HepG2 (cell line): ENCODE data around the gene HINT1. TPM values are rescaled to one million over a fixed set of nuclear protein-coding genes. Genes with fewer than 3 reads are reported as not detected.

Experiments used
- ARNT ChIP-seq: fragments of 450-650 bp; IDR thresholded peaks from 2 replicates; pipeline ENCODE4 v1.6.1; 2017
- FOXK2 ChIP-seq: fragments of 450-650 bp; IDR thresholded peaks from 2 replicates; pipeline ENCODE4 v1.6.1; 2016
- HMG20A ChIP-seq: IDR thresholded peaks from 2 replicates; pipeline ENCODE4 v1.6.1; 2016; ENCODE audit warnings: borderline replicate concordance
- IRX3 ChIP-seq: sonication (generic); formaldehyde crosslinking; IDR thresholded peaks from 2 replicates; pipeline ENCODE4 v1.8.1; 2023; ENCODE audit warnings: mild to moderate bottlenecking, low read depth, missing genetic modification reagents, borderline replicate concordance
- POLR2AphosphoS2 ChIP-seq: IDR thresholded peaks from 2 replicates; pipeline ENCODE4 v1.6.1; 2011; ENCODE audit warnings: low read depth, low read length, improper control_type of control experiment
- YY1 ChIP-seq: IDR thresholded peaks from 2 replicates; pipeline ENCODE4 v1.6.1; 2011; ENCODE audit warnings: low read length, low read depth, moderate library complexity, mild to moderate bottlenecking; ENCODE audit not compliant: insufficient read depth, insufficient replicate concordance
- ZIK1 ChIP-seq: sonication (generic); formaldehyde crosslinking; IDR thresholded peaks from 2 replicates; pipeline ENCODE4 v1.5.0; 2020; ENCODE audit warnings: mild to moderate bottlenecking, low read depth, missing genetic modification reagents, borderline replicate concordance
- ZKSCAN5 ChIP-seq: sonication (generic); formaldehyde crosslinking; IDR thresholded peaks from 2 replicates; pipeline ENCODE4 v1.5.1; 2020; ENCODE audit warnings: mild to moderate bottlenecking, missing genetic modification reagents
- ZNF274 ChIP-seq: sonication (generic); formaldehyde crosslinking; IDR thresholded peaks from 2 replicates; pipeline ENCODE4 v1.5.1; 2020; ENCODE audit warnings: mild to moderate bottlenecking, missing genetic modification reagents
- ZNF354B ChIP-seq: sonication (generic); formaldehyde crosslinking; IDR thresholded peaks from 2 replicates; pipeline ENCODE4 v1.8.0; 2022; ENCODE audit warnings: mild to moderate bottlenecking, missing genetic modification reagents
- ZNF382 ChIP-seq: sonication (generic); formaldehyde crosslinking; IDR thresholded peaks from 2 replicates; pipeline ENCODE4 v1.5.0; 2020; ENCODE audit warnings: missing genetic modification reagents, mild to moderate bottlenecking, borderline replicate concordance
- ZNF614 ChIP-seq: IDR thresholded peaks from 2 replicates; pipeline ENCODE4 v1.6.1; 2018; ENCODE audit warnings: missing biosample characterization, missing genetic modification reagents, inconsistent platforms, borderline replicate concordance
- ZNF616 ChIP-seq: sonication (generic); formaldehyde crosslinking; IDR thresholded peaks from 2 replicates; pipeline ENCODE4 v1.5.0; 2020; ENCODE audit warnings: low read depth, mild to moderate bottlenecking, missing genetic modification reagents
- ZNF773 ChIP-seq: sonication (generic); formaldehyde crosslinking; IDR thresholded peaks from 2 replicates; pipeline ENCODE4 v1.4.0; 2020; ENCODE audit warnings: missing genetic modification reagents, borderline replicate concordance
- ZNF781 ChIP-seq: sonication (generic); formaldehyde crosslinking; IDR thresholded peaks from 2 replicates; pipeline ENCODE4 v1.5.1; 2020; ENCODE audit warnings: borderline replicate concordance, mild to moderate bottlenecking, missing genetic modification reagents; ENCODE audit errors: not compliant biosample characterization
- polyA plus RNA-seq, 8 experiments: library from polyadenylated mRNA; depleted of rRNA in 3 of 8; stranded (reverse) in 7 of 8; unstranded in 1 of 8; fragments of >200 nt; fragmentation: Illumina TruSeq in 4 of 8; extraction: Trizol in 4 of 8; gene quantifications; 2 replicates each; pipeline versions ENCODE4 v1.2.1 to v1.2.3, GENCODE V29; 2011 to 2016; ENCODE audit warnings: low read depth in 4 of 8, missing spikeins in 1 of 8, mixed read lengths in 1 of 8; ENCODE audit not compliant: insufficient read depth in 1 of 8
- total RNA-seq, 5 experiments: library from RNA; depleted of rRNA; stranded (reverse); fragments of >200 nt; fragmentation: Illumina TruSeq; extraction: Trizol; gene quantifications; 2 replicates each; pipeline ENCODE4 v1.2.3, GENCODE V29; 2016; ENCODE audit warnings: low read depth in 1 of 5
- TF ChIP-seq, protein P1 (sequence below): sonication (generic); formaldehyde crosslinking; IDR thresholded peaks from 2 replicates; pipeline ENCODE4 v1.4.0; 2020; ENCODE audit warnings: missing genetic modification reagents
- TF ChIP-seq, protein P2 (sequence below): sonication (generic); formaldehyde crosslinking; IDR thresholded peaks from 2 replicates; pipeline ENCODE4 v1.5.0; 2020; ENCODE audit warnings: mild to moderate bottlenecking, low read depth, missing genetic modification reagents, borderline replicate concordance
- TF ChIP-seq, protein P3 (sequence below): sonication (generic); formaldehyde crosslinking; IDR thresholded peaks from 2 replicates; pipeline ENCODE4 v1.4.0; 2020; ENCODE audit warnings: missing genetic modification reagents
- TF ChIP-seq, protein P4 (sequence below): sonication (generic); formaldehyde crosslinking; IDR thresholded peaks from 2 replicates; pipeline ENCODE4 v1.5.0; 2020; ENCODE audit warnings: missing genetic modification reagents
- TF ChIP-seq, protein P5 (sequence below): sonication (generic); formaldehyde crosslinking; IDR thresholded peaks from 2 replicates; pipeline ENCODE4 v1.5.0; 2020; ENCODE audit warnings: missing genetic modification reagents
- TF ChIP-seq, protein P6 (sequence below): sonication (generic); formaldehyde crosslinking; IDR thresholded peaks from 2 replicates; pipeline ENCODE4 v1.4.0; 2020; ENCODE audit warnings: missing genetic modification reagents
- TF ChIP-seq, protein P7 (sequence below): sonication (generic); formaldehyde crosslinking; conservative IDR thresholded peaks from 2 replicates; pipeline ENCODE4 v1.8.0; 2022; ENCODE audit warnings: mild to moderate bottlenecking, moderate library complexity, missing genetic modification reagents

HINT1 gene
- total and polyA plus RNA-seq, 2 of the 13 experiments (the other 11 are each of a cell fraction or from before 2014, with no cell fraction given): 428 to 997 TPM

DNA sequence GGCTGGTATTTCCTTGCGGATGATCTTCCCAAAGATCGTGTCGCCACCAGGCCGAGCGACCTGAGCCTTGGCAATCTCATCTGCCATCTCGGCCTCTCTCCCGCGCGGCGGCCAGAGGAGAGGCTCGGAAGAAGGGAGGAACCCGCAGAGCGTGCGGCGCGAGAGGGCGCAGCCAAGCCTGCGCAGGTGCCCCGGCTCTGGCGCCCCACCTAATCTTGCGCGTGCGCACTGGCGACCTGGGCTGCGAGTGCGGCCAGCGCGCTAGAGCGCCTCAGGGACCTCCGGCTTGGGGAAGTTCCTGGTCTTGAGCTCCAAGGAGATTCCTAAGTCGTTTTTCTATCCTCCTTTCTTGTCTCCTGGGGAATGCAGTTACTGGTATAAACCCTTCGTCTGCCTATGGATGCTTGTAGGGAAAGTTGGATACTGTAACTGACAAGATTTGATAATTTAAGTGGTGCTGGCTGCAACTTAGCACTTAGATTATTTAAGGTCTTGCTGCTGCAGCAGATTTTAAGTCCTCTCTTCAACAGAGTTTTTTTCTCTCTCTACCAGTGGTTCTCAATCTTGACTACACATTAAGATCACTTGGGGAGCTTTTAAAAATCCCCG, at the start of gene HINT1 (continued):
- TF ChIP-seq ZNF616 (CRISPR knock-in tag): no peak; the same call in 1 of the 2 replicates
- TF ChIP-seq, protein P1, sequence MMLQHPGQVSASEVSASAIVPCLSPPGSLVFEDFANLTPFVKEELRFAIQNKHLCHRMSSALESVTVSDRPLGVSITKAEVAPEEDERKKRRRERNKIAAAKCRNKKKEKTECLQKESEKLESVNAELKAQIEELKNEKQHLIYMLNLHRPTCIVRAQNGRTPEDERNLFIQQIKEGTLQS (CRISPR knock-in tag): no peak
- TF ChIP-seq ZNF382 (CRISPR knock-in tag): no peak
- no peak for TF ChIP-seq ARNT
- TF ChIP-seq ZKSCAN5 (CRISPR knock-in tag): 0 out of 2 replicates have a peak, but pooled peaks have one; percentile 34
- TF ChIP-seq, protein P2, sequence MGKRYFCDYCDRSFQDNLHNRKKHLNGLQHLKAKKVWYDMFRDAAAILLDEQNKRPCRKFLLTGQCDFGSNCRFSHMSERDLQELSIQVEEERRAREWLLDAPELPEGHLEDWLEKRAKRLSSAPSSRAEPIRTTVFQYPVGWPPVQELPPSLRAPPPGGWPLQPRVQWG: no peak
- TF ChIP-seq ZNF781 (CRISPR knock-in tag): no peak
- TF ChIP-seq, protein P3, sequence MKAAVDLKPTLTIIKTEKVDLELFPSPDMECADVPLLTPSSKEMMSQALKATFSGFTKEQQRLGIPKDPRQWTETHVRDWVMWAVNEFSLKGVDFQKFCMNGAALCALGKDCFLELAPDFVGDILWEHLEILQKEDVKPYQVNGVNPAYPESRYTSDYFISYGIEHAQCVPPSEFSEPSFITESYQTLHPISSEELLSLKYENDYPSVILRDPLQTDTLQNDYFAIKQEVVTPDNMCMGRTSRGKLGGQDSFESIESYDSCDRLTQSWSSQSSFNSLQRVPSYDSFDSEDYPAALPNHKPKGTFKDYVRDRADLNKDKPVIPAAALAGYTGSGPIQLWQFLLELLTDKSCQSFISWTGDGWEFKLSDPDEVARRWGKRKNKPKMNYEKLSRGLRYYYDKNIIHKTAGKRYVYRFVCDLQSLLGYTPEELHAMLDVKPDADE (CRISPR knock-in tag): no peak
- no peak for TF ChIP-seq HMG20A (CRISPR knock-in tag)
- TF ChIP-seq POLR2AphosphoS2: no peak
- TF ChIP-seq, protein P4, sequence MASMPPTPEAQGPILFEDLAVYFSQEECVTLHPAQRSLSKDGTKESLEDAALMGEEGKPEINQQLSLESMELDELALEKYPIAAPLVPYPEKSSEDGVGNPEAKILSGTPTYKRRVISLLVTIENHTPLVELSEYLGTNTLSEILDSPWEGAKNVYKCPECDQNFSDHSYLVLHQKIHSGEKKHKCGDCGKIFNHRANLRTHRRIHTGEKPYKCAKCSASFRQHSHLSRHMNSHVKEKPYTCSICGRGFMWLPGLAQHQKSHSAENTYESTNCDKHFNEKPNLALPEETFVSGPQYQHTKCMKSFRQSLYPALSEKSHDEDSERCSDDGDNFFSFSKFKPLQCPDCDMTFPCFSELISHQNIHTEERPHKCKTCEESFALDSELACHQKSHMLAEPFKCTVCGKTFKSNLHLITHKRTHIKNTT (CRISPR knock-in tag): no peak
- peak; percentile 82 for TF ChIP-seq ZNF614 (CRISPR knock-in tag)
- no peak for TF ChIP-seq ZNF354B
- peak; percentile 66 for TF ChIP-seq YY1
- TF ChIP-seq ZNF773 (CRISPR knock-in tag): no peak; the same call in 1 of the 2 replicates
- TF ChIP-seq, protein P5, sequence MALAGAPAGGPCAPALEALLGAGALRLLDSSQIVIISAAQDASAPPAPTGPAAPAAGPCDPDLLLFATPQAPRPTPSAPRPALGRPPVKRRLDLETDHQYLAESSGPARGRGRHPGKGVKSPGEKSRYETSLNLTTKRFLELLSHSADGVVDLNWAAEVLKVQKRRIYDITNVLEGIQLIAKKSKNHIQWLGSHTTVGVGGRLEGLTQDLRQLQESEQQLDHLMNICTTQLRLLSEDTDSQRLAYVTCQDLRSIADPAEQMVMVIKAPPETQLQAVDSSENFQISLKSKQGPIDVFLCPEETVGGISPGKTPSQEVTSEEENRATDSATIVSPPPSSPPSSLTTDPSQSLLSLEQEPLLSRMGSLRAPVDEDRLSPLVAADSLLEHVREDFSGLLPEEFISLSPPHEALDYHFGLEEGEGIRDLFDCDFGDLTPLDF (CRISPR knock-in tag): peak; percentile 60; the same call in 1 of the 2 replicates
- TF ChIP-seq IRX3 (CRISPR knock-in tag): no peak; the same call in 1 of the 2 replicates
- peak; percentile 81; the same call in 1 of the 2 replicates for TF ChIP-seq ZIK1 (CRISPR knock-in tag)
- TF ChIP-seq ZNF274 (CRISPR knock-in tag): no peak
- TF ChIP-seq, protein P6, sequence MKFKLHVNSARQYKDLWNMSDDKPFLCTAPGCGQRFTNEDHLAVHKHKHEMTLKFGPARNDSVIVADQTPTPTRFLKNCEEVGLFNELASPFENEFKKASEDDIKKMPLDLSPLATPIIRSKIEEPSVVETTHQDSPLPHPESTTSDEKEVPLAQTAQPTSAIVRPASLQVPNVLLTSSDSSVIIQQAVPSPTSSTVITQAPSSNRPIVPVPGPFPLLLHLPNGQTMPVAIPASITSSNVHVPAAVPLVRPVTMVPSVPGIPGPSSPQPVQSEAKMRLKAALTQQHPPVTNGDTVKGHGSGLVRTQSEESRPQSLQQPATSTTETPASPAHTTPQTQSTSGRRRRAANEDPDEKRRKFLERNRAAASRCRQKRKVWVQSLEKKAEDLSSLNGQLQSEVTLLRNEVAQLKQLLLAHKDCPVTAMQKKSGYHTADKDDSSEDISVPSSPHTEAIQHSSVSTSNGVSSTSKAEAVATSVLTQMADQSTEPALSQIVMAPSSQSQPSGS: peak; percentile 15; the same call in 1 of the 2 replicates
- TF ChIP-seq, protein P7, sequence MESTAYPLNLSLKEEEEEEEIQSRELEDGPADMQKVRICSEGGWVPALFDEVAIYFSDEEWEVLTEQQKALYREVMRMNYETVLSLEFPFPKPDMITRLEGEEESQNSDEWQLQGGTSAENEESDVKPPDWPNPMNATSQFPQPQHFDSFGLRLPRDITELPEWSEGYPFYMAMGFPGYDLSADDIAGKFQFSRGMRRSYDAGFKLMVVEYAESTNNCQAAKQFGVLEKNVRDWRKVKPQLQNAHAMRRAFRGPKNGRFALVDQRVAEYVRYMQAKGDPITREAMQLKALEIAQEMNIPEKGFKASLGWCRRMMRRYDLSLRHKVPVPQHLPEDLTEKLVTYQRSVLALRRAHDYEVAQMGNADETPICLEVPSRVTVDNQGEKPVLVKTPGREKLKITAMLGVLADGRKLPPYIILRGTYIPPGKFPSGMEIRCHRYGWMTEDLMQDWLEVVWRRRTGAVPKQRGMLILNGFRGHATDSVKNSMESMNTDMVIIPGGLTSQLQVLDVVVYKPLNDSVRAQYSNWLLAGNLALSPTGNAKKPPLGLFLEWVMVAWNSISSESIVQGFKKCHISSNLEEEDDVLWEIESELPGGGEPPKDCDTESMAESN (CRISPR knock-in tag): no peak; the same call in 1 of the 2 replicates
- TF ChIP-seq FOXK2: no peak
